OCI-LY1 (cell line): ENCODE data around the gene GCN1.

Source experiments
- H2AFZ ChIP-seq: fragments of 200-600 bp; sonication (generic), shearing (Covaris generic); 2 replicates; pipeline ENCODE4 v1.6.0; 2014; ENCODE audit warnings: antibody characterized with exemption, mild to moderate bottlenecking, low read length
- H3F3A ChIP-seq: fragments of 200-600 bp; sonication (generic), shearing (Covaris generic); 2 replicates; pipeline ENCODE4 v1.6.0; 2014; ENCODE audit warnings: mild to moderate bottlenecking, antibody characterized with exemption, low read length, moderate library complexity; ENCODE audit not compliant: insufficient read depth
- H3K27ac ChIP-seq: fragments of 200-600 bp; sonication (generic); 2 replicates; pipeline ENCODE4 v1.5.1; 2014; ENCODE audit warnings: low read length, mixed run types, mild to moderate bottlenecking, low read depth; ENCODE audit not compliant: poor library complexity, severe bottlenecking
- H3K27me3 ChIP-seq: fragments of 200-600 bp; sonication (generic); 2 replicates; pipeline ENCODE4 v1.6.0; 2014; ENCODE audit warnings: antibody characterized with exemption, mild to moderate bottlenecking, low read length, moderate library complexity; ENCODE audit not compliant: insufficient read depth
- H3K36me3 ChIP-seq: fragments of 200-600 bp; sonication (generic); 2 replicates; pipeline ENCODE4 v1.6.1; 2014; ENCODE audit warnings: mild to moderate bottlenecking, antibody characterized with exemption, low read length, moderate library complexity, mixed read lengths; ENCODE audit not compliant: insufficient read depth
- H3K4me1 ChIP-seq: fragments of 200-600 bp; sonication (generic); 2 replicates; pipeline ENCODE4 v1.5.1; 2014; ENCODE audit warnings: mild to moderate bottlenecking, low read length, moderate library complexity; ENCODE audit not compliant: insufficient read depth, severe bottlenecking
- H3K4me2 ChIP-seq: fragments of 200-600 bp; sonication (generic), shearing (Covaris generic); 2 replicates; pipeline ENCODE4 v1.6.1; 2014; ENCODE audit warnings: low read length
- H3K4me3 ChIP-seq: fragments of 200-600 bp; sonication (generic); 2 replicates; pipeline ENCODE4 v1.5.1; 2014; ENCODE audit warnings: low read length, low read depth, mild to moderate bottlenecking, mixed read lengths; ENCODE audit not compliant: poor library complexity, severe bottlenecking
- H3K79me2 ChIP-seq: fragments of 200-600 bp; shearing (Covaris generic); 2 replicates; pipeline ENCODE4 v1.6.1; 2016; ENCODE audit warnings: mixed run types, low read length, mixed read lengths; ENCODE audit not compliant: insufficient read depth
- H3K9ac ChIP-seq: fragments of 200-600 bp; sonication (generic), shearing (Covaris generic); 2 replicates; pipeline ENCODE4 v1.6.1; 2014; ENCODE audit warnings: mild to moderate bottlenecking, low read length, mixed read lengths
- H3K9me2 ChIP-seq: fragments of 200-600 bp; sonication (generic), shearing (Covaris generic); 2 replicates; pipeline ENCODE4 v1.6.1; 2014; ENCODE audit warnings: low read depth, mild to moderate bottlenecking, low read length, mixed read lengths
- H3K9me3 ChIP-seq: fragments of 200-600 bp; shearing (Covaris generic); 2 replicates; pipeline ENCODE4 v1.6.1; 2014; ENCODE audit warnings: low read length, mixed read lengths
- H4K20me1 ChIP-seq: fragments of 200-600 bp; sonication (generic), shearing (Covaris generic); 2 replicates; pipeline ENCODE4 v1.6.0; 2016; ENCODE audit warnings: mild to moderate bottlenecking, low read length; ENCODE audit not compliant: insufficient read depth
- EZH2 ChIP-seq: fragments of 200-600 bp; sonication (generic), shearing (Covaris generic); IDR thresholded peaks from 2 replicates; pipeline ENCODE4 v1.8.0; 2017; ENCODE audit warnings: borderline replicate concordance, mixed run types, mild to moderate bottlenecking, antibody characterized with exemption, low read length, moderate library complexity, mixed read lengths
- TF ChIP-seq, protein P1 (sequence below): fragments of 200-600 bp; sonication (generic), shearing (Covaris generic); IDR thresholded peaks from 2 replicates; pipeline ENCODE4 v1.5.1; 2017; ENCODE audit warnings: mild to moderate bottlenecking, antibody characterized with exemption, low read length, moderate library complexity, mixed read lengths

Gene GCN1

DNA sequence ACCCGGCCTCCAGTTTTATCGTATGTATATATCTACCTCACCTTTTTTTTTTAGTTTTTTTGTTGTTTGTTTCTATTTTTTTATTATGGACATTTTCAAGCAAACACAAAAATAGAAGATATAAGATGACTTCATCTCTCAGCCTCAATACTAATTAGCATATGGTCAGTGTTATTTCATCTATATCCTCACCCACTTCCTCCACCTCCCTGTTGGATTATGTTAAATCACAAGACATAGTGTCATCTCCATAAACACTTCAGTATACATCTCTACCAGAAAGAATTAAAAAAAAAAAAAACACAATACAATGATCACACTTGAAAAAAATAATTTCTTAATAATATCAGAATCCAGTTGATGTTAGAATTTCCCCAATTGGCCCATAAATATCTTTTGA, 112.9 kb downstream of the GCN1 start:
- H3F3A ChIP-seq, result peaks cover 3% of the 10 kb centered on the region; the same call in 1 of the 2 replicates
- no peaks in the 10 kb centered on the region for H3K79me2 ChIP-seq
- no peak overlapping the region for H3K4me2 ChIP-seq
- H3K27me3 ChIP-seq, result no peaks in the 10 kb centered on the region
- no peak overlapping the region for H3K27ac ChIP-seq
- H4K20me1 ChIP-seq, result no peaks in the 10 kb centered on the region
- TF ChIP-seq, protein P1, sequence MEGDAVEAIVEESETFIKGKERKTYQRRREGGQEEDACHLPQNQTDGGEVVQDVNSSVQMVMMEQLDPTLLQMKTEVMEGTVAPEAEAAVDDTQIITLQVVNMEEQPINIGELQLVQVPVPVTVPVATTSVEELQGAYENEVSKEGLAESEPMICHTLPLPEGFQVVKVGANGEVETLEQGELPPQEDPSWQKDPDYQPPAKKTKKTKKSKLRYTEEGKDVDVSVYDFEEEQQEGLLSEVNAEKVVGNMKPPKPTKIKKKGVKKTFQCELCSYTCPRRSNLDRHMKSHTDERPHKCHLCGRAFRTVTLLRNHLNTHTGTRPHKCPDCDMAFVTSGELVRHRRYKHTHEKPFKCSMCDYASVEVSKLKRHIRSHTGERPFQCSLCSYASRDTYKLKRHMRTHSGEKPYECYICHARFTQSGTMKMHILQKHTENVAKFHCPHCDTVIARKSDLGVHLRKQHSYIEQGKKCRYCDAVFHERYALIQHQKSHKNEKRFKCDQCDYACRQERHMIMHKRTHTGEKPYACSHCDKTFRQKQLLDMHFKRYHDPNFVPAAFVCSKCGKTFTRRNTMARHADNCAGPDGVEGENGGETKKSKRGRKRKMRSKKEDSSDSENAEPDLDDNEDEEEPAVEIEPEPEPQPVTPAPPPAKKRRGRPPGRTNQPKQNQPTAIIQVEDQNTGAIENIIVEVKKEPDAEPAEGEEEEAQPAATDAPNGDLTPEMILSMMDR, result no peak
- no peak for TF ChIP-seq EZH2
- no peak overlapping the region for H2AFZ ChIP-seq
- H3K4me1 ChIP-seq, result peaks cover 8% of the 10 kb centered on the region
- no peak overlapping the region for H3K9ac ChIP-seq
- no peak overlapping the region for H3K4me3 ChIP-seq
- no peaks in the 10 kb centered on the region for H3K9me3 ChIP-seq
- H3K9me2 ChIP-seq, result no peaks in the 10 kb centered on the region
- peaks cover 13% of the 10 kb centered on the region for H3K36me3 ChIP-seq

DNA sequence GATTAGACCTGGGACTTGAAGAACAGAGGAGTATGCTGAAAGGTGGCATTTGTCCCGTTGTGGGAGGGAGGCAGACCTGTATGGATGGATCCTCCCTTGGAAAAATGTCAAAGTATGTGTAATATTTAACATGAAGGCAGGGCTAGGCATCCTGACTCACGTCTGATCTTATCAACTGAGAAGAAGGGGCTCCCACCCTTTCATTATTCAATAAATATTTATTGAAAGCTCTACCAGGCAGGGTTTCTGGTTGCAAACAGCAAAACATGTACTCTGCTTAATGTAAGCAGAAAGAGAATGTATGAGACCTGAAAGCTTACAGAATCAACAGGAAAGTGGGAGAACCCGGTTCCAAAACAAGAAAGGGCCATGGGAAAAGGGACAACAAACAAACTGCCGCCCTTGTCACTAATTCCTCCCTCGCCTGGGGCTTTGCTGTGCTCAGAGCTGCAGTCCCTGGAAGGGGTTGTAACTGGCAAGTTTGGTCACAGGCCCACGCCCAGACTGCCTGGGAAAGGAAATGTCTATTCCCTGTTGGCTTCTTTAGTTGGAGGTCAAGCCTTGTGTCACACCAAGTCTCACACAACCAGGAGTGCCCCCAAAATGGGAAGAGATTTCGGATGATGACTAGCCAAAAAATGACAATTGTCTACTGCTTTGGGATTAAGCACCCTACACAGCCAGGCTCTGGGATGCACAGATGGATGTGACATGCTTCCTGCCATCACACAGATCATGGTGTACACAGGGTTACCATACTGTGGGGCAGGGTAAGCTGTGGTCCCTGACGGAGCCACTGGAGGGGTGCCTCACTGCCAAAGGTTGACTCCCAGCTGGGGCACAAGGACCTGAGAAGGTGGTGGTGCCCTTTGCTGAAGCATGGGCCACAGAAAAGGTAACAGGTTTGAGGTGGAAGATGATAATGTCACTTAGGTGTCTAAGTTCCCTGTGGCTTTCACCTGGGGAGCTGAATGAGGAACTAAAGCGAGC, 114.8 kb downstream of the GCN1 start:
- Histone ChIP-seq H3K9ac (no peak overlapping the region), H3K4me2 (no peak overlapping the region), H3K9me2 (no peaks in the 10 kb centered on the region), H3K27ac (no peak overlapping the region), H3K79me2 (no peaks in the 10 kb centered on the region), H4K20me1 (no peaks in the 10 kb centered on the region), H3K27me3 (no peaks in the 10 kb centered on the region), H3K4me1 (no peaks in the 10 kb centered on the region), H3K36me3 (peaks cover 17% of the 10 kb centered on the region), H2AFZ (no peak overlapping the region), H3K4me3 (no peak overlapping the region), H3F3A (no peaks in the 10 kb centered on the region), H3K9me3 (no peaks in the 10 kb centered on the region)
- TF ChIP-seq, protein P1, result no peak
- no peak for TF ChIP-seq EZH2

DNA sequence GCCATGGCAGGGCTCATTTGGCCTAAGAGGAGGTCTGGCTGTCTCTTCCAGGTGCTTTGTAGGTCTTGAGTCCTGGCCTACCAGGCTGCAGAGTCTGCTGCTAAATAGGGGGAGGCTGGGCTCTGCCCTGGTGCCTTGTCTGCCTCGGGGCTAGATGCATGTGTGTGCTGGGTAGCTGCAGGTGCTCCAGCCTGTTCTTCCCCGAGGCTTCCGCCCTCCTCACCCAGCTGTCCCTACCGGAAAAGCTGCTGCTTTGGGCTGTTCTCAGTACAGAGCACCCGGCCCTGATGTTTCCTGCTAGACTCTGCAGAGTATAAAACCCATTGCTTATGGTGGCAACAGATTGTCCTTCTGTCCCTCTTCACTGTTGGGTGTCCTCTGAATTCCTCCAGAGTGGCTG, 115.6 kb downstream of the GCN1 start:
- H4K20me1 ChIP-seq, result no peaks in the 10 kb centered on the region
- H3F3A ChIP-seq, result no peaks in the 10 kb centered on the region
- peaks cover 17% of the 10 kb centered on the region for H3K36me3 ChIP-seq
- no peaks in the 10 kb centered on the region for H3K27me3 ChIP-seq
- no peak overlapping the region for H3K27ac ChIP-seq
- H3K9ac ChIP-seq, result no peak overlapping the region
- no peaks in the 10 kb centered on the region for H3K4me1 ChIP-seq
- no peak for TF ChIP-seq EZH2
- H2AFZ ChIP-seq, result no peak overlapping the region
- H3K9me3 ChIP-seq, result no peaks in the 10 kb centered on the region
- no peaks in the 10 kb centered on the region for H3K79me2 ChIP-seq
- no peaks in the 10 kb centered on the region for H3K9me2 ChIP-seq
- no peak overlapping the region for H3K4me3 ChIP-seq
- no peak overlapping the region for H3K4me2 ChIP-seq
